Activated CD4-positive, alpha-beta T cell treated with anti-CD3 and anti-CD28 coated beads, Interleukin-10, Interleukin-2, amounts not matched to agents 100 ng/mL and 50 ng/mL, durations not matched to agents 16 hours and 8 hours (primary cell): ENCODE results near the gene ASB4.
A peak's percentile ranks its signal among the peaks of the same experiment; 100 is the strongest.
"Not testable (repeated sequence)": the region's sequence is repeated elsewhere in the genome, so short reads cannot be mapped to it uniquely, and the experiment has no call there.

ENCODE experiments used
- DNase-seq: peaks from one replicate; pipeline ENCODE4 v3.0.0-alpha.2; 2020

The ASB4 gene

GRCh38 chr7:95479992-95480624 is 5.6 kb upstream of the ASB4 start:
- DNase-seq = peak; percentile 39

GRCh38 chr7:95481271-95482165 is 4.2 kb upstream of the ASB4 start:
- no peak for DNase-seq

GRCh38 chr7:95482424-95482823 is 3.3 kb upstream of the ASB4 start:
- no peak for DNase-seq

- no peak for DNase-seq
Measured at GRCh38 chr7:95490231-95490762, 4.6 kb downstream of the ASB4 start.

- DNase-seq = no peak
Measured at GRCh38 chr7:95491201-95491600, 5.5 kb downstream of the ASB4 start.

- no peak for DNase-seq
Measured at GRCh38 chr7:95491634-95492314, 6.0 kb downstream of the ASB4 start.

GRCh38 chr7:95493247-95493646 is 7.5 kb downstream of the ASB4 start:
- DNase-seq = no peak

GRCh38 chr7:95493844-95494243 is 8.1 kb downstream of the ASB4 start:
- DNase-seq = no peak

GRCh38 chr7:95501261-95501832 is 15.6 kb downstream of the ASB4 start:
- peak; percentile 89 for DNase-seq

GRCh38 chr7:95502403-95502802 is 16.7 kb downstream of the ASB4 start:
- no peak for DNase-seq

GRCh38 chr7:95503271-95504131 is 17.8 kb downstream of the ASB4 start:
- DNase-seq = no peak

- DNase-seq = not testable (repeated sequence)
Measured at GRCh38 chr7:95504132-95504588, 18.4 kb downstream of the ASB4 start.

GRCh38 chr7:95508780-95509179 is 23.0 kb downstream of the ASB4 start:
- DNase-seq = peak; percentile 59

GRCh38 chr7:95509199-95509598 is 23.5 kb downstream of the ASB4 start:
- DNase-seq = peak; percentile 67

- DNase-seq = peak; percentile 84
Measured at GRCh38 chr7:95511716-95512260, 26.0 kb downstream of the ASB4 start.

- DNase-seq = no peak
Measured at GRCh38 chr7:95517458-95517857, 31.7 kb downstream of the ASB4 start.

- no peak for DNase-seq
Measured at GRCh38 chr7:95517870-95518269, 32.1 kb downstream of the ASB4 start.

GRCh38 chr7:95520136-95520535 is 34.4 kb downstream of the ASB4 start:
- no peak for DNase-seq

- DNase-seq = no peak
Measured at GRCh38 chr7:95525503-95525902, 39.8 kb downstream of the ASB4 start.

GRCh38 chr7:95526128-95526738 is 40.5 kb downstream of the ASB4 start:
- DNase-seq = no peak
